ENCODE data around the gene DDR2. TPM values are rescaled to one million over a fixed set of nuclear protein-coding genes. Genes with fewer than 3 reads are reported as not detected.
A peak's percentile ranks its signal among the peaks of the same experiment; 100 is the strongest.

The DDR2 gene
- total and polyA plus RNA-seq, 8 donors: 28.5 to 47.9 (median 45.0) TPM

DNA sequence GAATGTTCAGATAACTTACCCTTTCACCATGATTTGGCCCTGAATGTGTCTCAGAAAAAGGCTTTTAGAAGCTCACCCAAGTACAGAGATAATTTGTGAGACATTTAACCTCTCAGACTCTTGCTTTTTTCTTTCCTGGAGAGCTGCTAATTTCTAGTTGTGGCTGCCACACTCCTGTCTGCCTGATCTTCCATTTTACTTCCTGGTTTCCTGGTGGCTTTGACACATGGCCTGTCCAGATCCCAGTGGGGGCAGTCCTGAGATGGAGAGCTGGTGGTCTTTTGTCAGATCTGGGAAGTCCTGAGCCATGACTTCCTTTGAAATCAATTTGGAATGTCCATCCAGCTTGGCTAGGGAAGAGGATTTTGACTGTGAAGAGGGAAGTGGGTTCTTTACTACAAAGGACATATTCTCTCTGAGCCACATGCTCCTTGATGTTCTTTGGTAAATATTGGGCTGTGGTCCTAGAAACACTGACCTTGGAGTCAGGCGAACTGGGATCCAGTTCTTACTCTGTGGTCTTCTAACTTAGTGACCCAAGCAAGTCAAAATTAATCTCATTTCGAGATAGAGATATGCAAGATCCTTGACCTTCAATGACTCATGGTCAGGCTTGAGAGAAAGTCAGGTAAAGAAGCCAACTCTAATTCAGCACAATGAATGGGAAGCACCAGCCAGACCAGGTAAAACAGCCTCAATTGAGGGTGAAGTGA, 80.2 kb downstream of the DDR2 start:
- Histone ChIP-seq H3K27me3 (no peaks in the 10 kb centered on the region), H3K9me3 (no peaks in the 10 kb centered on the region), H3K36me3 (no peaks in the 10 kb centered on the region), H3K4me3 (no peak overlapping the region), H3K4me1 (peaks cover 16 to 23% of the 10 kb centered on the region in 2 donors), H3K27ac (peak overlapping the region in 1 of 2 donors; percentile 65)
- intact Hi-C loops (cut with DNase I): loop anchor here in 1 of 2 donors (10.0 kb wide), 1 partner anchor 98 kb away; no protein-coding TSS in a partner anchor
- DNase-seq (no peak), ATAC-seq (peak; percentile 33)
- TF ChIP-seq, protein P1, sequence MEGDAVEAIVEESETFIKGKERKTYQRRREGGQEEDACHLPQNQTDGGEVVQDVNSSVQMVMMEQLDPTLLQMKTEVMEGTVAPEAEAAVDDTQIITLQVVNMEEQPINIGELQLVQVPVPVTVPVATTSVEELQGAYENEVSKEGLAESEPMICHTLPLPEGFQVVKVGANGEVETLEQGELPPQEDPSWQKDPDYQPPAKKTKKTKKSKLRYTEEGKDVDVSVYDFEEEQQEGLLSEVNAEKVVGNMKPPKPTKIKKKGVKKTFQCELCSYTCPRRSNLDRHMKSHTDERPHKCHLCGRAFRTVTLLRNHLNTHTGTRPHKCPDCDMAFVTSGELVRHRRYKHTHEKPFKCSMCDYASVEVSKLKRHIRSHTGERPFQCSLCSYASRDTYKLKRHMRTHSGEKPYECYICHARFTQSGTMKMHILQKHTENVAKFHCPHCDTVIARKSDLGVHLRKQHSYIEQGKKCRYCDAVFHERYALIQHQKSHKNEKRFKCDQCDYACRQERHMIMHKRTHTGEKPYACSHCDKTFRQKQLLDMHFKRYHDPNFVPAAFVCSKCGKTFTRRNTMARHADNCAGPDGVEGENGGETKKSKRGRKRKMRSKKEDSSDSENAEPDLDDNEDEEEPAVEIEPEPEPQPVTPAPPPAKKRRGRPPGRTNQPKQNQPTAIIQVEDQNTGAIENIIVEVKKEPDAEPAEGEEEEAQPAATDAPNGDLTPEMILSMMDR (IDR thresholded peaks at IDR 0.05): no peak

DNA sequence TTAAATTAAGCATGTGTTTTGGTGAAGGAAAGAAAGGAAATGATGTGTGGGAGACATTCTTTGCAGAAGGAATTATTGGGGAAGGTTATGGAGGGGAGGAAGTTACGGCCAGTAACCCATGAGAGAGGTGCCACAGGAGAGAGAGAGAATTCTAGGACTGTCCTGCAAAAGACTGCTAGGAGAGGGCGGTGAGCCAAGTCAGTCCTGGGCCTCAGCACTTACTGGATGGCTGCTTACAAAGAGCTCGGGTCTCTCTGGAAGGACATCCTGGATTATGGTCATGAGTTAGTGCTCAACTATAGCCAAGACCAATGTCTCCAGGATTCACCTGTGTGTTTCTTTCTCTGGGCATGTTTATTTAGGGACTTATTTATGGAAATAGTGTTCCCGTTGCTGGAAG, 83.9 kb downstream of the DDR2 start:
- H3K4me3 ChIP-seq: no peak overlapping the region
- H3K4me1 ChIP-seq: peaks cover 0 to 5% of the 10 kb centered on the region in 2 donors
- DNase-seq: no peak
- no peaks in the 10 kb centered on the region for H3K9me3 ChIP-seq
- intact Hi-C loops (cut with DNase I): loop anchor here in 1 of 2 donors (10.0 kb wide), 1 partner anchor 101 kb away; no protein-coding TSS in a partner anchor
- H3K36me3 ChIP-seq: no peaks in the 10 kb centered on the region
- ATAC-seq: peak; percentile 43
- TF ChIP-seq, protein P1 (IDR thresholded peaks at IDR 0.05): no peak
- no peak overlapping the region for H3K27ac ChIP-seq
- H3K27me3 ChIP-seq: no peaks in the 10 kb centered on the region

DNA sequence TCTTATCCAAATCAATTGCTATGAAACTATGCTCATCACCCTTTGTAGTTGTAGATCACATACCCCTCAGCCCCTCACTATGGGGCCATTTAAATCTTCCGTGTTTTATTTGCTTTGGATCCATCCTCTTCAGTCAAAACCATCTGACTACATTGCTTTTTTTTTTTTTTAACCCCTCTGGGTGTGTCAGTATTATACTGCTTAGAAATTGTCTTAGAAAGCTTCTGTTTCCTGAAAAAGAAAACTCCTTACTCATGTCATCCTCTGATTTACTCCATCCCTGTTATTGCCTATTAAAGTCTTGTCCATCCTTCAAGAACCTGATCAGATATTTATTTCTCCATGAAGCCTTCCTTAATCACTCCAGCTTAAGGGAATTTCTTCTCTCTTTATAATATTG, 84.3 kb downstream of the DDR2 start:
- TF ChIP-seq, protein P1 (IDR thresholded peaks at IDR 0.05): no peak
- intact Hi-C loops (cut with DNase I): loop anchor here in 1 of 2 donors (10.0 kb wide), 1 partner anchor 102 kb away; no protein-coding TSS in a partner anchor
- Histone ChIP-seq H3K36me3 (no peaks in the 10 kb centered on the region), H3K27ac (no peak overlapping the region), H3K27me3 (no peaks in the 10 kb centered on the region), H3K4me1 (peaks cover 0 to 5% of the 10 kb centered on the region in 2 donors), H3K4me3 (no peak overlapping the region), H3K9me3 (no peaks in the 10 kb centered on the region)
- no peak for ATAC-seq
- DNase-seq: no peak

DNA sequence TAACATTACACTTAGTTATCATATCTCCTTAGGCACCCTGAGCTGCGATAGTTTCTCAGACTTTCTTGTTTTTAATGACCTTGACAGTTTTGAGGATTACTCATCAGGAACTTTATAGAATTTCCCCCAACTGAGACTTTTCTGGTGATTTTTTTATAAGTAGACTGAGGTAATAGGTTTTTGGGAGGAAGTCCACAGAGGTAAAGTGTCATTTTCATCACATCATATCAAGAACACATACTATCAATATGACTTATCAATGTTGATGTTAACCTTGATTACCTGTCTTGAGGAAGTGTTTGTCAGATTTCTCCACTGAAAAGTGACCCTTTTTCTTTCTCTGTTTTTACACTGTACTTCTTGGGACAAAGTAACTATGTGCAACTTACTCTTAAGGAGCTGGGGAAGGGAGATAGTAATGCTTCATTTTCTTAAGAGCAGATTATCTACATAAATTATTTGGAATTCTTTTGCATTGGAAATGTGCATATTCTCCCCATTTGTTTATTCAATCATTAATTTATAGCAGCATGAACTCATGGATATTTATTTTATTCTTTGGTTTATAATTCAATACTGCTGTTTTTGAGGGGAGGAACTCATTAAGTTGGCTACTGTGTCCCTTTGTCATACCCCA, 85.4 kb downstream of the DDR2 start:
- Histone ChIP-seq H3K27me3 (no peaks in the 10 kb centered on the region), H3K36me3 (no peaks in the 10 kb centered on the region), H3K4me1 (peaks cover 0 to 1% of the 10 kb centered on the region in 2 donors), H3K27ac (no peak overlapping the region), H3K9me3 (no peaks in the 10 kb centered on the region), H3K4me3 (no peak overlapping the region)
- DNase-seq (no peak), ATAC-seq (no peak)
- TF ChIP-seq, protein P1 (IDR thresholded peaks at IDR 0.05): no peak
- intact Hi-C loops (cut with DNase I): loop anchor here in 1 of 2 donors (10.0 kb wide), 1 partner anchor 103 kb away; no protein-coding TSS in a partner anchor

DNA sequence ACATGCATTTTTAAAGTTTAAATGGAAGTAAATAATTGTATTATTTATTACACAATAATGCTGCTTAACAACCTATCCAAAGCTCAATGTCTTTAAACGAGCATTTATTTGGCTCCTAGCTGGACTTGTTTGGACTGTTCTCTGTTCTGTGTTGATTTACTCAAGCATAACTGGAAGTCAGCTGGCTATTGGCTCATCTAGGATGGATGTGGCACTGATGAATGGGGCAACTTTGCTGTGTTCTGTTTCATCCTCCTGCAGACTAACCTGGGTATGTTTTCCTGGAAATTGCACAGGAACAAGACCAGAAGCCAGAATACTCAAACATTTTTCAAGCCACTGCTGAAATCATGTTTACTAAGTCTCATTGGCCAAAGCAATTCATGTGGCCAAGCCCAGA, 87.4 kb downstream of the DDR2 start:
- H3K4me1 ChIP-seq: no peaks in the 10 kb centered on the region
- no peaks in the 10 kb centered on the region for H3K9me3 ChIP-seq
- no peak for ATAC-seq
- DNase-seq: no peak
- TF ChIP-seq, protein P1 (IDR thresholded peaks at IDR 0.05): no peak
- no peak overlapping the region for H3K27ac ChIP-seq
- H3K36me3 ChIP-seq: no peaks in the 10 kb centered on the region
- no peak overlapping the region for H3K4me3 ChIP-seq
- intact Hi-C loops (cut with DNase I): loop anchor here in 1 of 2 donors (10.0 kb wide), 1 partner anchor 105 kb away; no protein-coding TSS in a partner anchor
- H3K27me3 ChIP-seq: no peaks in the 10 kb centered on the region
